Smooth muscle cell (in vitro differentiated cells): ENCODE measurements around the gene PKNOX2. TPM values are rescaled to one million over a fixed set of nuclear protein-coding genes. Genes with fewer than 3 reads are reported as not detected.

Source experiments
- DNase-seq: peaks from one replicate; lab custom pipeline; 2025; ENCODE audit not compliant: unreplicated experiment; lab: John Stamatoyannopoulos, UW
- H2AFZ ChIP-seq: fragments of 200-600 bp; sonication (generic); 2 replicates; pipeline ENCODE4 v1.6.0; 2016; ENCODE audit warnings: antibody characterized with exemption, low read depth, mild to moderate bottlenecking
- H3F3A ChIP-seq: fragments of 200-600 bp; sonication (generic); 2 replicates; pipeline ENCODE4 v1.6.0; 2017; ENCODE audit warnings: antibody characterized with exemption, low read depth
- H3K27ac ChIP-seq: fragments of 200-600 bp; sonication (generic); 2 replicates; pipeline ENCODE4 v1.5.1; 2016; ENCODE audit warnings: low read depth, mild to moderate bottlenecking
- H3K27me3 ChIP-seq: fragments of 200-600 bp; sonication (generic); 2 replicates; pipeline ENCODE4 v1.6.1; 2016; ENCODE audit warnings: low read depth, mild to moderate bottlenecking
- H3K36me3 ChIP-seq: fragments of 200-600 bp; sonication (generic); 2 replicates; pipeline ENCODE4 v1.5.1; 2016; ENCODE audit warnings: low read depth
- H3K4me1 ChIP-seq: fragments of 200-600 bp; sonication (generic); 2 replicates; pipeline ENCODE4 v1.5.1; 2016; ENCODE audit warnings: low read depth
- H3K4me2 ChIP-seq: fragments of 200-600 bp; sonication (generic); 2 replicates; pipeline ENCODE4 v1.6.0; 2016; ENCODE audit warnings: mild to moderate bottlenecking
- H3K4me3 ChIP-seq: fragments of 200-600 bp; sonication (generic); 2 replicates; pipeline ENCODE4 v1.5.1; 2016; ENCODE audit warnings: mild to moderate bottlenecking
- H3K79me2 ChIP-seq: fragments of 200-600 bp; sonication (generic); 2 replicates; pipeline ENCODE4 v1.6.0; 2016; ENCODE audit warnings: low read depth, mild to moderate bottlenecking
- H3K9ac ChIP-seq: fragments of 200-600 bp; sonication (generic); 2 replicates; pipeline ENCODE4 v1.6.0; 2016; ENCODE audit warnings: low read depth
- H3K9me3 ChIP-seq: fragments of 200-600 bp; sonication (generic); replicated peaks from 2 replicates; pipeline ENCODE4 v1.5.1; 2016; ENCODE audit warnings: low read depth
- H4K20me1 ChIP-seq: fragments of 200-600 bp; sonication (generic); 2 replicates; pipeline ENCODE4 v1.6.0; 2016; ENCODE audit warnings: low read depth
- CTCF ChIP-seq: fragments of 200-600 bp; sonication (generic); IDR thresholded peaks from 2 replicates; pipeline ENCODE4 v1.5.1; 2017; ENCODE audit warnings: borderline replicate concordance, mild to moderate bottlenecking, antibody characterized with exemption; ENCODE audit not compliant: insufficient read depth, poor library complexity, severe bottlenecking
- WGBS: methylation state at CpG from one replicate; pipeline ENCODE4 v1.1.7; 2016; ENCODE audit warnings: low lambda C conversion rate; 5-methylcytosine and 5-hydroxymethylcytosine counted together
- polyA plus RNA-seq: library from polyadenylated mRNA; unstranded; fragments of >200 nt; fragmentation: Nextera tagmentation; extraction: Ambion mirVana; gene quantifications from 2 replicates; pipeline ENCODE4 v1.2.1, GENCODE V29; 2016
- total RNA-seq: library from RNA; depleted of rRNA; stranded (reverse); fragments of >200 nt; gene quantifications from 2 replicates; pipeline ENCODE4 v1.2.3, GENCODE V29; 2014

The PKNOX2 gene
- total and polyA plus RNA-seq, 2 experiments from 2014 or later = 7.2 to 7.9 TPM

GRCh38 chr11:125157953-125158680 lies 6.4 kb upstream of the PKNOX2 start:
- no peak for DNase-seq
- Histone ChIP-seq H3K36me3 (no peaks in the 10 kb centered on the region), H3K79me2 (no peaks in the 10 kb centered on the region), H3F3A (peaks cover 6% of the 10 kb centered on the region), H3K27me3 (no peaks in the 10 kb centered on the region), H3K4me3 (no peak overlapping the region), H3K9ac (no peak overlapping the region), H3K27ac (no peak overlapping the region), H3K4me2 (no peak overlapping the region), H3K4me1 (peaks cover 6% of the 10 kb centered on the region), H3K9me3 (no peaks in the 10 kb centered on the region), H2AFZ (no peak overlapping the region), H4K20me1 (no peaks in the 10 kb centered on the region)
- no peak for TF ChIP-seq CTCF
- 95% methylated on average over 10 of the region's 10 CpGs for WGBS

GRCh38 chr11:125162743-125163142 lies 1.8 kb upstream of the PKNOX2 start:
- no peak overlapping the region for H2AFZ ChIP-seq
- TF ChIP-seq CTCF = no peak
- no peak for DNase-seq
- no peaks in the 10 kb centered on the region for H3K27me3 ChIP-seq
- H3K27ac ChIP-seq = no peak overlapping the region
- H3K9me3 ChIP-seq = no peaks in the 10 kb centered on the region
- 36% methylated on average over 4 of the region's 4 CpGs for WGBS
- H3F3A ChIP-seq = peaks cover 3% of the 10 kb centered on the region
- H3K79me2 ChIP-seq = peaks cover 20% of the 10 kb centered on the region
- peaks cover 4% of the 10 kb centered on the region for H4K20me1 ChIP-seq
- no peaks in the 10 kb centered on the region for H3K36me3 ChIP-seq
- peaks cover 23% of the 10 kb centered on the region for H3K4me1 ChIP-seq
- H3K4me2 ChIP-seq = no peak overlapping the region
- no peak overlapping the region for H3K4me3 ChIP-seq
- no peak overlapping the region for H3K9ac ChIP-seq

DNA sequence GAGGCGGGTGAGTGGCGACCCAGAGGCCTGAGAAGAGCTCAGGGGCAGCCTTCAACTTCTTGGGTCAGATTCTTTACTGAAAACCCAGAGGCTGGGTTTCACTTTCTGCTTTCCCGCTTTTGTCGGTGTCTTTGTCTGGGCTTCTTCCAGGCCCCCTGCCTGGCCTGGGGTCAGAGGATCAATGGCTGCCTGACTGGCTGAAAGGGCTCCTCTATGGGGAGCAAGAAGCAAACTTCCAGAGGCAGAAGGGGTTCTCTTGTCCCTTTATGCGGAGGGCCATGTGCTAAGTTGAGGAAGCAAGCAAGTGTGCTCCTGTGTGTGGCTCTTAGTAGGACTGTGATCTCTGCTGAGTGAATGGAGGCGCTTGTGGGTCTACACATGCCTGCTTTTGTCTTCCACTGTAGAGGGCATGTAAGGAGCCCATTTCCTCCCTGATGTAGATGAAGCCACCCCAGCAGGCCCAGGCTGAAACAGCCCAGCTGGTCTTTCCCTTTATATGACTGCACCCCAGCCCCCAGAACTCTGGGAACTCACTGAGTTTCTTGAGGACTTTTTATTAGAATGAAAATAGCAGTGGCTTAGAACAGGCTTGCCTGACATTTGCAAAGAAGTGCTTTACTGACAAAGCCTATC lies 1.0 kb upstream of the PKNOX2 start:
- H3K36me3 ChIP-seq = no peaks in the 10 kb centered on the region
- no peaks in the 10 kb centered on the region for H3K27me3 ChIP-seq
- no peak overlapping the region for H3K9ac ChIP-seq
- peaks cover 9% of the 10 kb centered on the region for H4K20me1 ChIP-seq
- 70% methylated on average over 6 of the region's 6 CpGs for WGBS
- peaks cover 31% of the 10 kb centered on the region for H3K4me1 ChIP-seq
- peak overlapping the region; percentile 17 for H2AFZ ChIP-seq
- H3K4me2 ChIP-seq = peak overlapping the region; percentile 95
- peaks cover 5% of the 10 kb centered on the region for H3F3A ChIP-seq
- no peak for TF ChIP-seq CTCF
- no peak overlapping the region for H3K27ac ChIP-seq
- H3K4me3 ChIP-seq = peak overlapping the region; percentile 78
- no peak for DNase-seq
- no peaks in the 10 kb centered on the region for H3K9me3 ChIP-seq
- peaks cover 20% of the 10 kb centered on the region for H3K79me2 ChIP-seq
